HepG2 (cell line): ENCODE measurements around the gene BCL2L13. TPM values are rescaled to one million over a fixed set of nuclear protein-coding genes. Genes with fewer than 3 reads are reported as not detected.

Source experiments
- ATAC-seq: fragments of 200-7000 bp; cut with Tn5 transposase; 3 replicates; pipeline ENCODE4 v1.9.1; 2020; ENCODE audit warnings: mild to moderate bottlenecking, moderate library complexity
- BruUV-seq: library from RNA; stranded (reverse); fragments of 400-500 nt; replicated peaks from 2 replicates; lab custom pipeline; 2021; lab: Mats Ljungman, UMichigan
- CTCF ChIA-PET: fragments of 300-600 bp; formaldehyde crosslinking; extraction: SDS; loops from one replicate; lab custom pipeline; 2021; ENCODE audit warnings: low total read pairs, inconsistent platforms, low intra/inter-chr PET ratio; lab: Yijun Ruan, JAX
- POLR2A ChIA-PET: fragments of 350-600 bp; sonication (Branson Sonifier 250); formaldehyde crosslinking; loops from one replicate; lab custom pipeline; 2020; ENCODE audit warnings: antibody characterized with exemption, inconsistent platforms; lab: Yijun Ruan, JAX
- DNase-seq: peaks from one replicate; pipeline ENCODE4 v3.0.0-alpha.2; 2015; ENCODE audit warnings: low spot score
- FAIRE-seq: peaks from 3 replicates; lab custom pipeline; 2011; peaks lifted over from hg19 to GRCh38; lab: Jason Lieb, UNC
- H2AFZ ChIP-seq: one replicate; pipeline ENCODE4 v1.6.1; 2011; ENCODE audit warnings: low read length, inconsistent platforms
- H3K27ac ChIP-seq: fragments of 300-600 bp; 3 replicates; pipeline ENCODE4 v1.8.0; 2011; ENCODE audit warnings: mixed run types, mild to moderate bottlenecking, mixed read lengths, low read length, inconsistent platforms; ENCODE audit not compliant: insufficient read depth; ENCODE audit errors: extremely low read length
- H3K27me3 ChIP-seq, 2 experiments: fragments of 200-600 bp in 1 of 2; 2 replicates in 1 of 2; 3 replicates in 1 of 2; pipeline versions ENCODE4 v1.6.0 to v1.8.0; 2011; ENCODE audit warnings: low read length in 2 of 2, mild to moderate bottlenecking in 2 of 2, moderate library complexity in 2 of 2, inconsistent platforms in 1 of 2; ENCODE audit not compliant: insufficient read depth in 2 of 2, control insufficient read depth in 1 of 2
- H3K36me3 ChIP-seq, 2 experiments: fragments of 200-600 bp in 1 of 2; replicated peaks in 1 of 2; 2 replicates in 1 of 2; 3 replicates in 1 of 2; pipeline versions ENCODE4 v1.5.1 to v1.8.0; 2011; ENCODE audit warnings: low read length in 2 of 2, inconsistent platforms in 1 of 2; ENCODE audit not compliant: insufficient read depth in 2 of 2, control insufficient read depth in 1 of 2
- H3K4me1 ChIP-seq: 2 replicates; pipeline ENCODE4 v1.5.1; 2012; ENCODE audit warnings: low read length, inconsistent platforms; ENCODE audit not compliant: insufficient read depth
- H3K4me2 ChIP-seq: 2 replicates; pipeline ENCODE4 v1.6.0; 2011; ENCODE audit warnings: low read depth, low read length, inconsistent platforms
- H3K4me3 ChIP-seq, 3 experiments: fragments of 200-600 bp in 1 of 3; sonication (generic), shearing (Covaris generic) in 1 of 3; replicated peaks in 1 of 3; 2 replicates each; pipeline ENCODE4 v1.5.1; 2011 to 2016; ENCODE audit warnings: low read length in 3 of 3, inconsistent platforms in 2 of 3, low read depth in 2 of 3, mild to moderate bottlenecking in 2 of 3, control low read depth in 1 of 3, mixed read lengths in 1 of 3; ENCODE audit not compliant: insufficient read depth in 1 of 3
- H3K79me2 ChIP-seq: one replicate; pipeline ENCODE4 v1.6.1; 2011; ENCODE audit warnings: low read length, inconsistent platforms; ENCODE audit not compliant: insufficient read depth
- H3K9ac ChIP-seq: 2 replicates; pipeline ENCODE4 v1.6.0; 2011; ENCODE audit warnings: mild to moderate bottlenecking, low read depth, low read length, inconsistent platforms; ENCODE audit not compliant: insufficient read depth
- H3K9me3 ChIP-seq: 2 replicates; pipeline ENCODE4 v1.5.1; 2012; ENCODE audit warnings: mild to moderate bottlenecking, low read length
- H4K20me1 ChIP-seq: 2 replicates; pipeline ENCODE4 v1.6.0; 2011; ENCODE audit warnings: inconsistent platforms, mild to moderate bottlenecking, low read length, moderate library complexity; ENCODE audit not compliant: insufficient read depth
- BRD4 ChIP-seq: sonication (generic); formaldehyde crosslinking; IDR thresholded peaks from 2 replicates; pipeline ENCODE4 v1.4.0; 2020; ENCODE audit warnings: missing genetic modification reagents
- CSRNP1 ChIP-seq: sonication (generic); formaldehyde crosslinking; IDR thresholded peaks from 2 replicates; pipeline ENCODE4 v1.8.1; 2023; ENCODE audit warnings: mild to moderate bottlenecking, missing genetic modification reagents
- CTCF ChIP-seq: sonication (generic); formaldehyde crosslinking; IDR thresholded peaks from 2 replicates; pipeline ENCODE4 v1.5.0; 2020; ENCODE audit warnings: mild to moderate bottlenecking, missing genetic modification reagents, moderate library complexity
- PRPF4 ChIP-seq: fragments of 200-400 bp; formaldehyde crosslinking; IDR thresholded peaks from 2 replicates; pipeline ENCODE4 v1.6.1; 2016; ENCODE audit warnings: low read length, low read depth; ENCODE audit not compliant: poor library complexity, severe bottlenecking
- RBM22 ChIP-seq: fragments of 200-400 bp; formaldehyde crosslinking; optimal IDR thresholded peaks from 2 replicates; pipeline ENCODE3; 2017; ENCODE audit warnings: mild to moderate bottlenecking, low read length, moderate library complexity
- TMF1 ChIP-seq: sonication (generic); formaldehyde crosslinking; IDR thresholded peaks from 2 replicates; pipeline ENCODE4 v1.8.1; 2022; ENCODE audit warnings: low read depth, missing genetic modification reagents
- WIZ ChIP-seq: sonication (generic); formaldehyde crosslinking; IDR thresholded peaks from 2 replicates; pipeline ENCODE4 v1.5.1; 2020; ENCODE audit warnings: mild to moderate bottlenecking, missing genetic modification reagents
- ZBTB3 ChIP-seq: sonication (generic); formaldehyde crosslinking; IDR thresholded peaks from 2 replicates; pipeline ENCODE4 v1.4.0; 2020; ENCODE audit warnings: low read depth, mild to moderate bottlenecking, moderate library complexity, missing genetic modification reagents, borderline replicate concordance
- ZC3H4 ChIP-seq: sonication (generic); formaldehyde crosslinking; IDR thresholded peaks from 2 replicates; pipeline ENCODE4 v1.4.0; 2020; ENCODE audit warnings: missing genetic modification reagents, borderline replicate concordance
- ZKSCAN1 ChIP-seq: fragments of 150-350 bp; IDR thresholded peaks from 2 replicates; pipeline ENCODE4 v1.6.1; 2014; ENCODE audit warnings: low read length
- ZNF720 ChIP-seq: sonication (generic); formaldehyde crosslinking; IDR thresholded peaks from 2 replicates; pipeline ENCODE4 v1.4.0; 2020; ENCODE audit warnings: missing genetic modification reagents
- ZNF782 ChIP-seq: sonication (generic); formaldehyde crosslinking; IDR thresholded peaks from 2 replicates; pipeline ENCODE4 v1.4.0; 2020; ENCODE audit warnings: missing genetic modification reagents, mild to moderate bottlenecking, borderline replicate concordance
- WGBS: methylation state at CpG from one replicate; pipeline ENCODE4 v1.1.6; 2017; ENCODE audit warnings: low lambda C conversion rate; 5-methylcytosine and 5-hydroxymethylcytosine counted together
- in situ Hi-C: cut with HindIII; loops from 2 replicates; pipeline ENCODE4 v1.10.0; 2017; ENCODE audit warnings: low pct_unique_long_range_greater_than_20kb; ENCODE audit not compliant: extremely low pct_ligation_motif_present
- intact Hi-C: fragments of 100-400 bp; cut with micrococcal nuclease; formaldehyde crosslinking; loops from one replicate; pipeline ENCODE4 v1.10.0; 2022; ENCODE audit not compliant: unreplicated experiment
- polyA plus RNA-seq, 8 experiments: library from polyadenylated mRNA; depleted of rRNA in 3 of 8; stranded (reverse) in 7 of 8; unstranded in 1 of 8; fragments of >200 nt; fragmentation: Illumina TruSeq in 4 of 8; extraction: Trizol in 4 of 8; gene quantifications; 2 replicates each; pipeline versions ENCODE4 v1.2.1 to v1.2.3, GENCODE V29; 2011 to 2016; ENCODE audit warnings: low read depth in 4 of 8, missing spikeins in 1 of 8, mixed read lengths in 1 of 8; ENCODE audit not compliant: insufficient read depth in 1 of 8
- total RNA-seq, 5 experiments: library from RNA; depleted of rRNA; stranded (reverse); fragments of >200 nt; fragmentation: Illumina TruSeq; extraction: Trizol; gene quantifications; 2 replicates each; pipeline ENCODE4 v1.2.3, GENCODE V29; 2016; ENCODE audit warnings: low read depth in 1 of 5

Gene BCL2L13
- total and polyA plus RNA-seq, 2 of the 13 experiments (the other 11 are each of a cell fraction or from before 2014, with no cell fraction given), result 13.5 to 14.6 TPM

GRCh38 chr22:17638182-17638431 is 450 bp upstream of the BCL2L13 start:
- Histone ChIP-seq H3K36me3 (peaks cover 0 to 3% of the 10 kb centered on the region in 2 experiments; a peak in 1 of 5 replicates), H3K27ac (peak overlapping the region; percentile 99), H3K79me2 (peaks cover 16% of the 10 kb centered on the region), H4K20me1 (no peaks in the 10 kb centered on the region), H3K4me3 (peak overlapping the region; percentile 65 to 95 (median 95)), H3K9ac (peak overlapping the region; percentile 100), H3K27me3 (no peaks in the 10 kb centered on the region; a peak in 1 of 5 replicates), H3K4me2 (peak overlapping the region; percentile 73), H2AFZ (no peak overlapping the region), H3K9me3 (no peaks in the 10 kb centered on the region), H3K4me1 (peaks cover 31% of the 10 kb centered on the region)
- BruUV-seq, result no TSS peak
- in situ Hi-C loops (no loop called here), intact Hi-C loops (loop anchor here (5.0 kb wide), 1 partner anchor 81 kb away; no protein-coding TSS in a partner anchor)
- DNase-seq (no peak), FAIRE-seq (no peak), ATAC-seq (peak; percentile 61)
- CTCF ChIA-PET, result no interaction called here
- TF ChIP-seq ZNF782 (CRISPR knock-in tag), result peak; percentile 4; the same call in 1 of the 2 replicates
- TF ChIP-seq WIZ (CRISPR knock-in tag), result no peak
- TF ChIP-seq ZNF720 (CRISPR knock-in tag), result 0 out of 2 replicates have a peak, but pooled peaks have one; percentile 20
- peak; percentile 7; the same call in 1 of the 2 replicates for TF ChIP-seq ZKSCAN1
- TF ChIP-seq CSRNP1 (CRISPR knock-in tag), result 0 out of 2 replicates have a peak, but pooled peaks have one; percentile 27
- TF ChIP-seq ZC3H4 (CRISPR knock-in tag), result peak; percentile 87; the same call in 1 of the 2 replicates
- no peak for TF ChIP-seq ZBTB3 (CRISPR knock-in tag)
- 0 out of 2 replicates have a peak, but pooled peaks have one; percentile 3 for TF ChIP-seq CTCF (CRISPR knock-in tag)
- peak; percentile 67 for TF ChIP-seq PRPF4
- peak; percentile 50 for TF ChIP-seq RBM22
- no peak for TF ChIP-seq BRD4 (CRISPR knock-in tag)
- TF ChIP-seq TMF1 (CRISPR knock-in tag), result peak; percentile 54
- POLR2A ChIA-PET, result interaction anchor here (1.4 kb wide), 1 partner anchor 143 kb away, joined by 5 read pairs; no protein-coding TSS in a partner anchor
- 1% methylated on average over 10 of the region's 10 CpGs for WGBS
